Ishikawa (cell line): ENCODE data around the gene ARPP21.

Experiments used
- EGR1 ChIP-seq: IDR thresholded peaks from 2 replicates; pipeline ENCODE4 v1.6.1; 2012
- MAX ChIP-seq: IDR thresholded peaks from 2 replicates; pipeline ENCODE4 v1.6.1; 2012
- RAD21 ChIP-seq: IDR thresholded peaks from 2 replicates; pipeline ENCODE4 v1.6.1; 2012; ENCODE audit warnings: low read depth
- REST ChIP-seq: IDR thresholded peaks from 2 replicates; pipeline ENCODE4 v1.6.1; 2012; ENCODE audit warnings: low read depth, mild to moderate bottlenecking
- TAF1 ChIP-seq: IDR thresholded peaks from 2 replicates; pipeline ENCODE4 v1.6.1; 2012; ENCODE audit warnings: low read depth, mild to moderate bottlenecking
- TF ChIP-seq, protein P1 (sequence below): IDR thresholded peaks from 2 replicates; pipeline ENCODE4 v1.6.1; 2012

DNA sequence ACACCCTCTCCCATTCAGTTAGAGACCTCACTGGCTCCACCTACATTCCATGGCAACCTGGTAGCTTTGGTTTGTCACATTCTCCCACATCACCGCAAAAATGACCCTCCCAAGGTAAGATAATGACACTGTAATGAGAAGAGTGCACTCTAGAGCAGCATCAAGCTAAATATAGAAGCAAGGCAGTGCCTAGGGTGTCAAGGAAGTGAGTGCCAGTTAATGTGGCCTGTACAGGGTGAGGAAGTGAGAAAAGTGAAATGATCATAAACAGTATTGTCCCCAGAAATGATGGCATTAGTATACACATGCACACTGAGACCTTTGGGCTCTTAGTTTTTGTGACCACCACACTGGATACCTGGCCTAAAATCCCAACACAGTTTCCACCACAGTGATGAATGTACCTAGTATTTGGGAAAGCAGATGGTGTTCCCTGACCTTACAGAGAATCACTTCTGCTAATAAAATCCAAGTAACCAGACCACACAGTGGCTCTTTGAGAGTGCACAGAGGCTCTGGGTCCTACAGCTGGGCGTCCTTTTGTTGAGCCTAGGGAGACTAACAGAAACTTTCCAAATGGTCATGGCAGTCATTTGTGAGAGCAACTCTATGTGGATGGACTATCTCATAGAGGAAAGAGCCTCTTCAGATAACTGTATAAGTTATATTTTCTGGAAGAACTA is 106.6 kb downstream of the ARPP21 start:
- TF ChIP-seq EGR1 (no peak), MAX (no peak), RAD21 (no peak), TAF1 (no peak), REST (no peak)
- TF ChIP-seq, protein P1, sequence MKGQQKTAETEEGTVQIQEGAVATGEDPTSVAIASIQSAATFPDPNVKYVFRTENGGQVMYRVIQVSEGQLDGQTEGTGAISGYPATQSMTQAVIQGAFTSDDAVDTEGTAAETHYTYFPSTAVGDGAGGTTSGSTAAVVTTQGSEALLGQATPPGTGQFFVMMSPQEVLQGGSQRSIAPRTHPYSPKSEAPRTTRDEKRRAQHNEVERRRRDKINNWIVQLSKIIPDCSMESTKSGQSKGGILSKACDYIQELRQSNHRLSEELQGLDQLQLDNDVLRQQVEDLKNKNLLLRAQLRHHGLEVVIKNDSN: no peak
